HFFc6 (cell line): ENCODE results near the gene ISG20. TPM values are rescaled to one million over a fixed set of nuclear protein-coding genes. Genes with fewer than 3 reads are reported as not detected.

Source experiments
- DNase-seq: peaks from one replicate; pipeline ENCODE4 v3.0.0-alpha.2; 2018
- H3K27ac Mint-ChIP-seq: 2 replicates; pipeline ENCODE4 v1.8.0; 2020; ENCODE audit warnings: mild to moderate bottlenecking, mixed read lengths
- H3K27me3 Mint-ChIP-seq: 2 replicates; pipeline ENCODE4 v1.8.0; 2021; ENCODE audit warnings: mild to moderate bottlenecking, moderate library complexity, mixed read lengths; ENCODE audit not compliant: insufficient read depth
- H3K36me3 Mint-ChIP-seq: 2 replicates; pipeline ENCODE4 v1.8.0; 2021; ENCODE audit warnings: low read depth, mixed read lengths
- H3K4me1 Mint-ChIP-seq: 2 replicates; pipeline ENCODE4 v1.8.0; 2020; ENCODE audit warnings: low read depth, mixed read lengths
- H3K4me3 Mint-ChIP-seq: 2 replicates; pipeline ENCODE4 v1.8.0; 2020; ENCODE audit warnings: mild to moderate bottlenecking, moderate library complexity, mixed read lengths
- H3K9me3 Mint-ChIP-seq: 2 replicates; pipeline ENCODE4 v1.8.0; 2020; ENCODE audit warnings: mild to moderate bottlenecking, mixed read lengths
- CTCF ChIP-seq: fragments of 200-600 bp; sonication (generic); IDR thresholded peaks from 2 replicates; pipeline ENCODE4 v1.5.0; 2021; ENCODE audit warnings: antibody characterized with exemption, mild to moderate bottlenecking
- total RNA-seq, 6 experiments: library from RNA; stranded (reverse); fragmentation: NEBNext Ultra II Directional; extraction: Animal tissue kit (Norgen Biotek cat#: 25700); gene quantifications; 2 replicates in 1 of 6; 3 replicates in 5 of 6; pipeline ENCODE4 v1.2.3, GENCODE V29; 2021

The ISG20 gene
- total RNA-seq, 6 experiments from 2014 or later: 0.47 to 1.5 (median 0.76) TPM

- no peak for DNase-seq
- H3K27me3 Mint-ChIP-seq: peaks cover 3% of the 10 kb centered on the region
- H3K4me1 Mint-ChIP-seq: peaks cover 18% of the 10 kb centered on the region
- no peak overlapping the region for H3K4me3 Mint-ChIP-seq
- H3K36me3 Mint-ChIP-seq: no peaks in the 10 kb centered on the region
- H3K9me3 Mint-ChIP-seq: no peaks in the 10 kb centered on the region
- no peak overlapping the region for H3K27ac Mint-ChIP-seq
- TF ChIP-seq CTCF: no peak
These were observed 16.3 kb downstream of the ISG20 start for GRCh38 chr15:88655103-88655553.

GRCh38 chr15:88655800-88656488, 17.1 kb downstream of the ISG20 start:
- no peaks in the 10 kb centered on the region for H3K9me3 Mint-ChIP-seq
- no peaks in the 10 kb centered on the region for H3K36me3 Mint-ChIP-seq
- H3K4me1 Mint-ChIP-seq: peaks cover 27% of the 10 kb centered on the region
- no peak overlapping the region for H3K27ac Mint-ChIP-seq
- no peak overlapping the region for H3K4me3 Mint-ChIP-seq
- peak; percentile 22; the same call in 1 of the 2 replicates for TF ChIP-seq CTCF
- no peak for DNase-seq
- H3K27me3 Mint-ChIP-seq: peaks cover 3% of the 10 kb centered on the region

GRCh38 chr15:88656760-88657221, 18.0 kb downstream of the ISG20 start:
- H3K36me3 Mint-ChIP-seq: no peaks in the 10 kb centered on the region
- no peak for DNase-seq
- no peak for TF ChIP-seq CTCF
- no peak overlapping the region for H3K4me3 Mint-ChIP-seq
- peaks cover 35% of the 10 kb centered on the region for H3K4me1 Mint-ChIP-seq
- no peaks in the 10 kb centered on the region for H3K9me3 Mint-ChIP-seq
- H3K27ac Mint-ChIP-seq: no peak overlapping the region
- peaks cover 3% of the 10 kb centered on the region for H3K27me3 Mint-ChIP-seq

GRCh38 chr15:88657326-88658069, 18.7 kb downstream of the ISG20 start:
- Mint-ChIP-seq H3K4me1 (peaks cover 42% of the 10 kb centered on the region), H3K27me3 (peaks cover 3% of the 10 kb centered on the region)
- DNase-seq: peak; percentile 40

More at GRCh38 chr15:88657326-88658069, 18.7 kb downstream of the ISG20 start:
- peak; percentile 93 for TF ChIP-seq CTCF
- no peaks in the 10 kb centered on the region for H3K9me3 Mint-ChIP-seq
- no peak overlapping the region for H3K27ac Mint-ChIP-seq
- H3K4me3 Mint-ChIP-seq: no peak overlapping the region
- H3K36me3 Mint-ChIP-seq: no peaks in the 10 kb centered on the region
